OCI-LY3 (cell line): ENCODE results near the gene FAM114A2.

Experiments used
- EZH2phosphoT487 ChIP-seq: fragments of 200-600 bp; shearing (Covaris generic); IDR thresholded peaks from 2 replicates; pipeline ENCODE4 v1.6.1; 2018; ENCODE audit warnings: antibody characterized with exemption, mixed run types, low read depth
- TF ChIP-seq, protein P1 (sequence below): fragments of 200-600, 300-600 bp; sonication (generic); IDR thresholded peaks from 2 replicates; pipeline ENCODE4 v1.5.1; 2014; ENCODE audit warnings: antibody characterized with exemption, low read length, low read depth

- TF ChIP-seq, protein P1, sequence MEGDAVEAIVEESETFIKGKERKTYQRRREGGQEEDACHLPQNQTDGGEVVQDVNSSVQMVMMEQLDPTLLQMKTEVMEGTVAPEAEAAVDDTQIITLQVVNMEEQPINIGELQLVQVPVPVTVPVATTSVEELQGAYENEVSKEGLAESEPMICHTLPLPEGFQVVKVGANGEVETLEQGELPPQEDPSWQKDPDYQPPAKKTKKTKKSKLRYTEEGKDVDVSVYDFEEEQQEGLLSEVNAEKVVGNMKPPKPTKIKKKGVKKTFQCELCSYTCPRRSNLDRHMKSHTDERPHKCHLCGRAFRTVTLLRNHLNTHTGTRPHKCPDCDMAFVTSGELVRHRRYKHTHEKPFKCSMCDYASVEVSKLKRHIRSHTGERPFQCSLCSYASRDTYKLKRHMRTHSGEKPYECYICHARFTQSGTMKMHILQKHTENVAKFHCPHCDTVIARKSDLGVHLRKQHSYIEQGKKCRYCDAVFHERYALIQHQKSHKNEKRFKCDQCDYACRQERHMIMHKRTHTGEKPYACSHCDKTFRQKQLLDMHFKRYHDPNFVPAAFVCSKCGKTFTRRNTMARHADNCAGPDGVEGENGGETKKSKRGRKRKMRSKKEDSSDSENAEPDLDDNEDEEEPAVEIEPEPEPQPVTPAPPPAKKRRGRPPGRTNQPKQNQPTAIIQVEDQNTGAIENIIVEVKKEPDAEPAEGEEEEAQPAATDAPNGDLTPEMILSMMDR = no peak
- TF ChIP-seq EZH2phosphoT487 = no peak
These were observed 33.1 kb downstream of the FAM114A2 start for GRCh38 chr5:154005648-154006047.
